HepG2 (cell line): Measurements from ENCODE around the gene PET100. TPM values are rescaled to one million over a fixed set of nuclear protein-coding genes. Genes with fewer than 3 reads are reported as not detected.

ENCODE experiments used
- ATAC-seq: fragments of 200-7000 bp; cut with Tn5 transposase; 3 replicates; pipeline ENCODE4 v1.9.1; 2020; ENCODE audit warnings: mild to moderate bottlenecking, moderate library complexity
- BruUV-seq: library from RNA; stranded (reverse); fragments of 400-500 nt; replicated peaks from 2 replicates; lab custom pipeline; 2021; lab: Mats Ljungman, UMichigan
- CTCF ChIA-PET: fragments of 300-600 bp; formaldehyde crosslinking; extraction: SDS; loops from one replicate; lab custom pipeline; 2021; ENCODE audit warnings: low total read pairs, inconsistent platforms, low intra/inter-chr PET ratio; lab: Yijun Ruan, JAX
- POLR2A ChIA-PET: fragments of 350-600 bp; sonication (Branson Sonifier 250); formaldehyde crosslinking; loops from one replicate; lab custom pipeline; 2020; ENCODE audit warnings: antibody characterized with exemption, inconsistent platforms; lab: Yijun Ruan, JAX
- DNase-seq: peaks from one replicate; pipeline ENCODE4 v3.0.0-alpha.2; 2015; ENCODE audit warnings: low spot score
- FAIRE-seq: peaks from 3 replicates; lab custom pipeline; 2011; peaks lifted over from hg19 to GRCh38; lab: Jason Lieb, UNC
- H2AFZ ChIP-seq: one replicate; pipeline ENCODE4 v1.6.1; 2011; ENCODE audit warnings: low read length, inconsistent platforms
- H3K27ac ChIP-seq: fragments of 300-600 bp; 3 replicates; pipeline ENCODE4 v1.8.0; 2011; ENCODE audit warnings: mixed run types, mild to moderate bottlenecking, mixed read lengths, low read length, inconsistent platforms; ENCODE audit not compliant: insufficient read depth; ENCODE audit errors: extremely low read length
- H3K27me3 ChIP-seq, 2 experiments: fragments of 200-600 bp in 1 of 2; 2 replicates in 1 of 2; 3 replicates in 1 of 2; pipeline versions ENCODE4 v1.6.0 to v1.8.0; 2011; ENCODE audit warnings: low read length in 2 of 2, mild to moderate bottlenecking in 2 of 2, moderate library complexity in 2 of 2, inconsistent platforms in 1 of 2; ENCODE audit not compliant: insufficient read depth in 2 of 2, control insufficient read depth in 1 of 2
- H3K36me3 ChIP-seq, 2 experiments: fragments of 200-600 bp in 1 of 2; replicated peaks in 1 of 2; 2 replicates in 1 of 2; 3 replicates in 1 of 2; pipeline versions ENCODE4 v1.5.1 to v1.8.0; 2011; ENCODE audit warnings: low read length in 2 of 2, inconsistent platforms in 1 of 2; ENCODE audit not compliant: insufficient read depth in 2 of 2, control insufficient read depth in 1 of 2
- H3K4me1 ChIP-seq: 2 replicates; pipeline ENCODE4 v1.5.1; 2012; ENCODE audit warnings: low read length, inconsistent platforms; ENCODE audit not compliant: insufficient read depth
- H3K4me2 ChIP-seq: 2 replicates; pipeline ENCODE4 v1.6.0; 2011; ENCODE audit warnings: low read depth, low read length, inconsistent platforms
- H3K4me3 ChIP-seq, 3 experiments: fragments of 200-600 bp in 1 of 3; sonication (generic), shearing (Covaris generic) in 1 of 3; replicated peaks in 1 of 3; 2 replicates each; pipeline ENCODE4 v1.5.1; 2011 to 2016; ENCODE audit warnings: low read length in 3 of 3, inconsistent platforms in 2 of 3, low read depth in 2 of 3, mild to moderate bottlenecking in 2 of 3, control low read depth in 1 of 3, mixed read lengths in 1 of 3; ENCODE audit not compliant: insufficient read depth in 1 of 3
- H3K79me2 ChIP-seq: one replicate; pipeline ENCODE4 v1.6.1; 2011; ENCODE audit warnings: low read length, inconsistent platforms; ENCODE audit not compliant: insufficient read depth
- H3K9ac ChIP-seq: 2 replicates; pipeline ENCODE4 v1.6.0; 2011; ENCODE audit warnings: mild to moderate bottlenecking, low read depth, low read length, inconsistent platforms; ENCODE audit not compliant: insufficient read depth
- H3K9me3 ChIP-seq: 2 replicates; pipeline ENCODE4 v1.5.1; 2012; ENCODE audit warnings: mild to moderate bottlenecking, low read length
- H4K20me1 ChIP-seq: 2 replicates; pipeline ENCODE4 v1.6.0; 2011; ENCODE audit warnings: inconsistent platforms, mild to moderate bottlenecking, low read length, moderate library complexity; ENCODE audit not compliant: insufficient read depth
- AGO2 ChIP-seq: fragments of 200-400 bp; formaldehyde crosslinking; optimal IDR thresholded peaks from 2 replicates; pipeline ENCODE3; 2017; ENCODE audit warnings: mild to moderate bottlenecking, low read depth, low read length, moderate library complexity
- KDM5B ChIP-seq: sonication (generic); formaldehyde crosslinking; IDR thresholded peaks from 2 replicates; pipeline ENCODE4 v1.4.0; 2020; ENCODE audit warnings: missing genetic modification reagents, mild to moderate bottlenecking, borderline replicate concordance
- MAZ ChIP-seq, 2 experiments: sonication (generic) in 1 of 2; formaldehyde crosslinking in 1 of 2; IDR thresholded peaks; 2 replicates each; pipeline versions ENCODE4 v1.5.0 to v1.6.1; 2012 to 2020; ENCODE audit warnings: low read depth in 2 of 2, mild to moderate bottlenecking in 2 of 2, borderline replicate concordance in 1 of 2, improper control_type of control experiment in 1 of 2, low read length in 1 of 2, missing genetic modification reagents in 1 of 2, moderate library complexity in 1 of 2
- REL ChIP-seq: sonication (generic); formaldehyde crosslinking; conservative IDR thresholded peaks from 2 replicates; pipeline ENCODE4 v1.8.0; 2022; ENCODE audit warnings: mild to moderate bottlenecking, missing genetic modification reagents, moderate library complexity
- TBX3 ChIP-seq: fragments of 450-650 bp; IDR thresholded peaks from 2 replicates; pipeline ENCODE4 v1.6.1; 2017; ENCODE audit warnings: antibody characterized with exemption, mild to moderate bottlenecking, inconsistent platforms, borderline replicate concordance
- TRIM24 ChIP-seq: sonication (generic); formaldehyde crosslinking; IDR thresholded peaks from 2 replicates; pipeline ENCODE4 v1.8.0; 2022; ENCODE audit warnings: mild to moderate bottlenecking, missing genetic modification reagents
- ZNF557 ChIP-seq: sonication (generic); formaldehyde crosslinking; IDR thresholded peaks from 2 replicates; pipeline ENCODE4 v1.4.0; 2020; ENCODE audit warnings: missing genetic modification reagents
- ZNF713 ChIP-seq: sonication (generic); formaldehyde crosslinking; IDR thresholded peaks from 2 replicates; pipeline ENCODE4 v1.4.0; 2020; ENCODE audit warnings: mild to moderate bottlenecking, missing genetic modification reagents
- WGBS: methylation state at CpG from one replicate; pipeline ENCODE4 v1.1.6; 2017; ENCODE audit warnings: low lambda C conversion rate; 5-methylcytosine and 5-hydroxymethylcytosine counted together
- in situ Hi-C: cut with HindIII; loops from 2 replicates; pipeline ENCODE4 v1.10.0; 2017; ENCODE audit warnings: low pct_unique_long_range_greater_than_20kb; ENCODE audit not compliant: extremely low pct_ligation_motif_present
- intact Hi-C: fragments of 100-400 bp; cut with micrococcal nuclease; formaldehyde crosslinking; loops from one replicate; pipeline ENCODE4 v1.10.0; 2022; ENCODE audit not compliant: unreplicated experiment
- polyA plus RNA-seq, 8 experiments: library from polyadenylated mRNA; depleted of rRNA in 3 of 8; stranded (reverse) in 7 of 8; unstranded in 1 of 8; fragments of >200 nt; fragmentation: Illumina TruSeq in 4 of 8; extraction: Trizol in 4 of 8; gene quantifications; 2 replicates each; pipeline versions ENCODE4 v1.2.1 to v1.2.3, GENCODE V29; 2011 to 2016; ENCODE audit warnings: low read depth in 4 of 8, missing spikeins in 1 of 8, mixed read lengths in 1 of 8; ENCODE audit not compliant: insufficient read depth in 1 of 8
- total RNA-seq, 5 experiments: library from RNA; depleted of rRNA; stranded (reverse); fragments of >200 nt; fragmentation: Illumina TruSeq; extraction: Trizol; gene quantifications; 2 replicates each; pipeline ENCODE4 v1.2.3, GENCODE V29; 2016; ENCODE audit warnings: low read depth in 1 of 5
- TF ChIP-seq, protein P1 (sequence below): sonication (generic); formaldehyde crosslinking; IDR thresholded peaks from 2 replicates; pipeline ENCODE4 v1.4.0; 2020; ENCODE audit warnings: missing genetic modification reagents, borderline replicate concordance
- TF ChIP-seq, protein P2 (sequence below): sonication (generic); formaldehyde crosslinking; IDR thresholded peaks from 2 replicates; pipeline ENCODE4 v1.4.0; 2020; ENCODE audit warnings: missing genetic modification reagents

PET100 gene
- total and polyA plus RNA-seq, 2 of the 13 experiments (the other 11 are each of a cell fraction or from before 2014, with no cell fraction given), result 22.3 to 66.5 TPM

DNA sequence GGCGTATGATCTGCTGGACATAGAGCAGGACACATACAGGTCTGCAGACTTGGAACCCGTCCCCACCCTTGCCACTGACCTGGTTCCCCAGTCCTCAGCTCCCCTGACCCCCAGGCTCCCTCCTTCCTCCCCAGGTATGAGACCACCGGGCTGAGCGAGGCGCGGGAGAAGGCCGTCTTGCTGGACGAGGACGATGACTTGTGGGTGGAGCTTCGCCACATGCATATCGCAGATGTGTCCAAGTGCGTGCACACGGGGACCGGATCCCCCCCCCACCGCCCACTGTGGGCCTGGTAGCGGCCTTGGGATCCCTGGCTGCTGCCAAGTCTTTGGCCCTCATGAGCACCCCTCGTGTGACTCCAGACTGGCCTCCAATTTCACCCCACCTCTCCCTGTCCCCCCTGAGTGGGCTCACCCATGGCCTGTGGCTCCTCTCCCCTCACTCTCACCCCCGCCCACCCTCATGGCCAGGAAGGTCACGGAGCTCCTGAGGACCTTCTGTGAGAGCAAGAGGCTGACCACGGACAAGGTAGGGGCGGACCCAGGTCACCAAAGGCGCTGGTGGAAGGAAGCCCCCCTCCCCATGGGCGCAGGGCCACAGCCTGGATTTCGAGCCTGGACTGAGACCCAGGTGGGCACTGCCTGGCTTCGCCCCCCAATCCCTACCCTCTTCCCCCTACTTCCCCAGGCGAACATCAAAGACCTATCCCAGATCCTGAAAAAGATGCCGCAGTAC, 12.9 kb downstream of the PET100 start:
- POLR2A ChIA-PET, result no interaction called here
- no peak overlapping the region for H3K27ac ChIP-seq
- H3K4me3 ChIP-seq, result no peak overlapping the region
- H4K20me1 ChIP-seq, result no peaks in the 10 kb centered on the region; the same call in 1 of the 2 replicates
- H3K79me2 ChIP-seq, result peaks cover 5% of the 10 kb centered on the region
- peaks cover 8% of the 10 kb centered on the region for H3K4me1 ChIP-seq
- H3K27me3 ChIP-seq, result no peaks in the 10 kb centered on the region; a peak in 1 of 5 replicates
- TF ChIP-seq, protein P1, sequence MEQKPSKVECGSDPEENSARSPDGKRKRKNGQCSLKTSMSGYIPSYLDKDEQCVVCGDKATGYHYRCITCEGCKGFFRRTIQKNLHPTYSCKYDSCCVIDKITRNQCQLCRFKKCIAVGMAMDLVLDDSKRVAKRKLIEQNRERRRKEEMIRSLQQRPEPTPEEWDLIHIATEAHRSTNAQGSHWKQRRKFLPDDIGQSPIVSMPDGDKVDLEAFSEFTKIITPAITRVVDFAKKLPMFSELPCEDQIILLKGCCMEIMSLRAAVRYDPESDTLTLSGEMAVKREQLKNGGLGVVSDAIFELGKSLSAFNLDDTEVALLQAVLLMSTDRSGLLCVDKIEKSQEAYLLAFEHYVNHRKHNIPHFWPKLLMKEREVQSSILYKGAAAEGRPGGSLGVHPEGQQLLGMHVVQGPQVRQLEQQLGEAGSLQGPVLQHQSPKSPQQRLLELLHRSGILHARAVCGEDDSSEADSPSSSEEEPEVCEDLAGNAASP (CRISPR knock-in tag), result no peak
- TF ChIP-seq AGO2, result peak; percentile 66
- TF ChIP-seq, all 625 proteins: peak for 1
- no TSS peak for BruUV-seq
- H3K9ac ChIP-seq, result no peak overlapping the region
- WGBS, result 97% methylated on average over 22 of the region's 27 CpGs
- H3K4me2 ChIP-seq, result no peak overlapping the region
- intact Hi-C loops (no loop called here), in situ Hi-C loops (no loop called here)
- ATAC-seq (no peak), FAIRE-seq (no peak), DNase-seq (no peak)
- no peak overlapping the region for H2AFZ ChIP-seq
- H3K36me3 ChIP-seq, result no peaks in the 10 kb centered on the region; a peak in 1 of 5 replicates
- H3K9me3 ChIP-seq, result no peaks in the 10 kb centered on the region
- CTCF ChIA-PET, result no interaction called here

DNA sequence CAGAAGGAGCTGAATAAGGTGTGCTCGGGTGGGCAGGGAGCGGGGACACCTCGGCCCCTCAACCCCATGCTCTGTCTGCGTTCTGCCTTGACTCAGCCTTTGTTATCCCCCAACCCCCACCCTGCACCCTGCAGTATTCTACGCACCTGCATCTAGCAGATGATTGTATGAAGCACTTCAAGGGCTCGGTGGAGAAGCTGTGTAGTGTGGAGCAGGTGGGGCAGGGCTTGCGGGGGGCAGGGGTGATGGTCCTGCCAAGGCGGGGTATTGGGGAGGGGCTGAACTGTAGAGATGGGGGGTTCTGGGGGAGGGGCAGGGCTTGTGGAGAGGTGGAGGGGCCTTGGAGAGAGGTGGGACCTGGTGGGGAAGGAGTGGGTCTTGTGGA, 13.4 kb downstream of the PET100 start:
- no peaks in the 10 kb centered on the region for H3K27me3 ChIP-seq
- WGBS, result over 99% methylated on average over 8 of the region's 8 CpGs
- no peak for ATAC-seq
- no peaks in the 10 kb centered on the region; the same call in 1 of the 2 replicates for H4K20me1 ChIP-seq
- no peak for FAIRE-seq
- peaks cover 3% of the 10 kb centered on the region for H3K4me1 ChIP-seq
- CTCF ChIA-PET, result no interaction called here
- no peaks in the 10 kb centered on the region for H3K9me3 ChIP-seq
- no peak overlapping the region for H3K27ac ChIP-seq
- intact Hi-C loops (no loop called here), in situ Hi-C loops (no loop called here)
- no peak overlapping the region for H2AFZ ChIP-seq
- BruUV-seq, result no TSS peak
- POLR2A ChIA-PET, result no interaction called here
- no peak overlapping the region for H3K4me2 ChIP-seq
- H3K36me3 ChIP-seq, result no peaks in the 10 kb centered on the region; a peak in 1 of 5 replicates
- no peak for DNase-seq
- no peak overlapping the region for H3K9ac ChIP-seq
- H3K4me3 ChIP-seq, result no peak overlapping the region
- H3K79me2 ChIP-seq, result no peaks in the 10 kb centered on the region
- TF ChIP-seq REL (CRISPR knock-in tag), result no peak
- TF ChIP-seq ZNF557 (CRISPR knock-in tag), result no peak
- TF ChIP-seq, protein P2, sequence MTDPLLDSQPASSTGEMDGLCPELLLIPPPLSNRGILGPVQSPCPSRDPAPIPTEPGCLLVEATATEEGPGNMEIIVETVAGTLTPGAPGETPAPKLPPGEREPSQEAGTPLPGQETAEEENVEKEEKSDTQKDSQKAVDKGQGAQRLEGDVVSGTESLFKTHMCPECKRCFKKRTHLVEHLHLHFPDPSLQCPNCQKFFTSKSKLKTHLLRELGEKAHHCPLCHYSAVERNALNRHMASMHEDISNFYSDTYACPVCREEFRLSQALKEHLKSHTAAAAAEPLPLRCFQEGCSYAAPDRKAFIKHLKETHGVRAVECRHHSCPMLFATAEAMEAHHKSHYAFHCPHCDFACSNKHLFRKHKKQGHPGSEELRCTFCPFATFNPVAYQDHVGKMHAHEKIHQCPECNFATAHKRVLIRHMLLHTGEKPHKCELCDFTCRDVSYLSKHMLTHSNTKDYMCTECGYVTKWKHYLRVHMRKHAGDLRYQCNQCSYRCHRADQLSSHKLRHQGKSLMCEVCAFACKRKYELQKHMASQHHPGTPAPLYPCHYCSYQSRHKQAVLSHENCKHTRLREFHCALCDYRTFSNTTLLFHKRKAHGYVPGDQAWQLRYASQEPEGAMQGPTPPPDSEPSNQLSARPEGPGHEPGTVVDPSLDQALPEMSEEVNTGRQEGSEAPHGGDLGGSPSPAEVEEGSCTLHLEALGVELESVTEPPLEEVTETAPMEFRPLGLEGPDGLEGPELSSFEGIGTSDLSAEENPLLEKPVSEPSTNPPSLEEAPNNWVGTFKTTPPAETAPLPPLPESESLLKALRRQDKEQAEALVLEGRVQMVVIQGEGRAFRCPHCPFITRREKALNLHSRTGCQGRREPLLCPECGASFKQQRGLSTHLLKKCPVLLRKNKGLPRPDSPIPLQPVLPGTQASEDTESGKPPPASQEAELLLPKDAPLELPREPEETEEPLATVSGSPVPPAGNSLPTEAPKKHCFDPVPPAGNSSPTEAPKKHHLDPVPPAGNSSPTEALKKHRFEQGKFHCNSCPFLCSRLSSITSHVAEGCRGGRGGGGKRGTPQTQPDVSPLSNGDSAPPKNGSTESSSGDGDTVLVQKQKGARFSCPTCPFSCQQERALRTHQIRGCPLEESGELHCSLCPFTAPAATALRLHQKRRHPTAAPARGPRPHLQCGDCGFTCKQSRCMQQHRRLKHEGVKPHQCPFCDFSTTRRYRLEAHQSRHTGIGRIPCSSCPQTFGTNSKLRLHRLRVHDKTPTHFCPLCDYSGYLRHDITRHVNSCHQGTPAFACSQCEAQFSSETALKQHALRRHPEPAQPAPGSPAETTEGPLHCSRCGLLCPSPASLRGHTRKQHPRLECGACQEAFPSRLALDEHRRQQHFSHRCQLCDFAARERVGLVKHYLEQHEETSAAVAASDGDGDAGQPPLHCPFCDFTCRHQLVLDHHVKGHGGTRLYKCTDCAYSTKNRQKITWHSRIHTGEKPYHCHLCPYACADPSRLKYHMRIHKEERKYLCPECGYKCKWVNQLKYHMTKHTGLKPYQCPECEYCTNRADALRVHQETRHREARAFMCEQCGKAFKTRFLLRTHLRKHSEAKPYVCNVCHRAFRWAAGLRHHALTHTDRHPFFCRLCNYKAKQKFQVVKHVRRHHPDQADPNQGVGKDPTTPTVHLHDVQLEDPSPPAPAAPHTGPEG (CRISPR knock-in tag), result no peak
- TF ChIP-seq KDM5B (CRISPR knock-in tag), result no peak
- TF ChIP-seq TBX3, result no peak
- TF ChIP-seq ZNF713 (CRISPR knock-in tag), result no peak
- TF ChIP-seq MAZ (IDR thresholded peaks at IDR 0.05; ENCODE audit: borderline replicate concordance, low read depth, low read length), result no peak
- TF ChIP-seq MAZ (CRISPR knock-in tag; IDR thresholded peaks at IDR 0.05; ENCODE audit: low read depth), result no peak
- TF ChIP-seq TRIM24 (CRISPR knock-in tag), result no peak
